ENCODE results near the gene UBE3D.

- no peak for TF ChIP-seq CTCF (conservative IDR thresholded peaks at IDR 0.05; ENCODE audit: low read depth in 2 of 2)
- TF ChIP-seq EZH2phosphoT487 (IDR thresholded peaks at IDR 0.05; ENCODE audit: unreplicated experiment) = no peak
- TF ChIP-seq POLR2AphosphoS5 (IDR thresholded peaks at IDR 0.05; ENCODE audit: low read depth) = no peak
- TF ChIP-seq EZH2 (IDR thresholded peaks at IDR 0.05; ENCODE audit: low read depth, unreplicated experiment) = no peak
These were observed 31.1 kb upstream of the UBE3D start for GRCh38 chr6:83096791-83097190.
